CD4-positive, alpha-beta T cell treated with Interferon gamma for 1 hour (primary cell): ENCODE data around the gene DNM3.

Experiments
- DNase-seq: peaks from one replicate; pipeline ENCODE4 v3.0.0-alpha.2; 2020

Gene DNM3

DNA sequence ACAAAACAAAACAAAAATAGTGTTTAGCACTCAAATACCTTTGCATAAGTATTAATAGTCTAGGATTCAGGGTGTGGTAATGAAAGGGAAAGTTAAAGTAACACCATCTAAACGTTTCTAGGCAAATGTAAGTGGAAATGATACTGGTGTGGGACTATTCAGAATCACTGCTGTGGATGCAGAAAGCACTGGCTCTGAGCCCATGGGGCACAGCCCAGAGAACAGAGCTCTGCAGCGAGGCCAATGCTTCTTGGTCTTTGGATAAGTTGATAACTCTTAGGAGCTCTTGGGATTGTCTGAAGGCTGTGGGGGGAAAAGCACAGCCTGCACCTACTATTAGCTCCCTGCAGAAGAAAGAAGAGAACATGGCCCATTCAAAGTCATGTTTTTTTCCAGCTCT, 21.4 kb upstream of the DNM3 start:
- DNase-seq: no peak

GRCh38 chr1:171826973-171827372, 14.3 kb upstream of the DNM3 start:
- DNase-seq: no peak

DNA sequence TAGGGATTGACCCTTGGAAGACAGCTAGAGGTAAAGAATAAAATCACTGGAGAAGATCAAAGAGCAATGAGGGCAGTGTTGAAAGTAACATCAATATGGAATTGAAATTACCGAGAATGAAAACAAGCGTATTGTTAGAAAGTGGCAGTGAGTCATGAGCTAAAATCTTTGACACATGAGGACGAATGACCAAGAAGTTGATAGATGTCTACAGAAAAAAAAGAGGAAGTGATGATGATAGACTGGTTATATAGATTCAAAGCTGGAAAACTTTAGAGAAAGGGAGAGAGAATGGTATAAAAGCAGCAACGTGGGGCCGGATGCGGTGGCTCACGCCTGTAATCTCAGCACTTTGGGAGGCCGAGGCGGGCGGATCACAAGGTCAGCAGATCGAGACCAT, 12.5 kb upstream of the DNM3 start:
- DNase-seq: no peak

DNA sequence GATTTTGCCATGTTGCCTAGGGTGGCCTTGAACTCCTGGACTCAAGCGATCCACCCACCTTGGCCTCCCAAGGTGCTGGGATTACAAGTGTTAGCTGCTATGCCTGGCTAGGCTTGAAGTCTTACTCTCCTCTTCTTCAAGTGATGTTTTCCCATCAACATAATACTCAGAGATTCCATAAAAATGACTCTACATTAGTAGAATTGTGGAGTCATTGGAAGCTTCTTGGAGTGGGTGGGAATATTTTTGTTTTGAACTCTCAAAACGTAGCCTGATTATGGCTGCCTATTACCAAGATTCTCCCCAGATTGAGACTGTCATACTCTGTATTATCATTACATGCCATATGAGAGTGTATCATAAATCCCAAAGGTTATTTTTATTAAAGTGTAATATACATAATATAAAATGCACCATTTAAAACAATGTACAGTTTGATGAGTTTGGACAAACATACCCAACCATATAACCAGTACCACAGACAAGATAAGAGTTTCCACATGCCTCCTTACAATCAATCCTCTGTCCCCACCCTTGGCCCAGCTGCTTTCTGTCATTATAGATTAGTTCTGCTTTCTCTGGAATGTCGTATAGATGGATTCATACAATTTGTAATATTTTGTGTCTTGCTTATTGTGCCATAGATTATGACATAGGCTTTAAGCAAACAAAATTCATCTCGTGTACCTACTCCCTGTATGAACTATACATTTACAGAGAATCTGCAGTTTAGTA, 8.0 kb upstream of the DNM3 start:
- no peak for DNase-seq

GRCh38 chr1:171834821-171835220, 6.5 kb upstream of the DNM3 start:
- no peak for DNase-seq

DNA sequence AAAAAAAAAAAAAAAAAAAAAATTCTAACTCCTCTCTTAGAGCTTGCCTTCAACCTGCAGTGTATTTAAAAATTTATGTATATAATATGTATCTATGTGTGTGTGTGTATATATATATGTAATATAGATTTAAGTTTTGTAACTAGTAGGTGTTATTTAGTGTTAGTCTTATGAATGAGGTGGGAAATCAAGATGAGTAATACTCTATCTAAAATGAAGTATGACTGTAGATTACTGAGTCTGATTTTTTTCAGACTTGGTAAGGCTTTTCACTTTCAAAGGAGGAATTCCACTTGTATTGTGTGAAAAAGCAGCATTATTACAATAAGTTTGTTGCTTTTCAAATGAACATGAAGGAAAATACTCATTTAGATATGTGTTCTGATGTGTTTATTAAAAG, 5.4 kb upstream of the DNM3 start:
- no peak for DNase-seq

DNA sequence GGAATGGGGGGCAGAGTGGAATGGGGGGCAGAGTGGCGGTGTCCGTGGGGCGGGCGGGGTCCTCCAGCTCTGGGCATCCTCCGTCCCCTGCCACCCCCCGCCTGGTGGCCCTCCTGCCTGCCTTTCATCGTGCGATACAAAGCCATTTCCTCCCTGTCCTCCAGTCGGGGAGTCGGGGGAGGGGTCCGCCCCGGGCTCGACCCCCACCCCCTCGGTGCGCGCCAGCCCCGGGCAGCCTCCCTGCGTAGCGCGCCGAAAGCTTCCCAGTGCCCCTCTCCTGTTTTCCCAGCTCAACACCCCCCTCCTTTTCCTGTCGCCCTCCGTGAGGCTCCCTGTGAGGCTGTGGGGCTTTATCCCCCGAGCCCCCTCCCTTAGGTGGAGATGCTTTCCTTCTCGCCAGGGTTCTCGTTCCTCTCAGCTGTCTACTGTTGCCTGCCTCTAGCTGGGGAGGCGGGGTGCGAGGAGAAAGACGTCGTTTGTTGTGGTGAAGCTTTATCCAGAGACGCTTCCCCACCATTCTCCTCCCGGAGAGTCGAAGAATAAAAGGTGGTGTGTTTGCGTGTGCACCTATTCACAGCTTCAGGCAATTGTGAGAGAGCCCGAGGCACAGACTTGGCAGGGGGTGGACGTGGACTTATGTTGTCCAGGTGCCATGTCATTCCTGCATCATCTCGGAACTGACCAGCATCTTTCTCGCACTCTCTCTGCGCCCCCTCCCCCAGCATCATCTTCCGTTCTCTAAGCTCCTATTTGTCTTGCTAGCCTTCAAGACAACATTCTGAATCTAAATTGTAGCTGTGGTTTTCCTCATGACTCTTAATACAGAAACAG, 848 bp downstream of the DNM3 start:
- DNase-seq: peak; percentile 4

DNA sequence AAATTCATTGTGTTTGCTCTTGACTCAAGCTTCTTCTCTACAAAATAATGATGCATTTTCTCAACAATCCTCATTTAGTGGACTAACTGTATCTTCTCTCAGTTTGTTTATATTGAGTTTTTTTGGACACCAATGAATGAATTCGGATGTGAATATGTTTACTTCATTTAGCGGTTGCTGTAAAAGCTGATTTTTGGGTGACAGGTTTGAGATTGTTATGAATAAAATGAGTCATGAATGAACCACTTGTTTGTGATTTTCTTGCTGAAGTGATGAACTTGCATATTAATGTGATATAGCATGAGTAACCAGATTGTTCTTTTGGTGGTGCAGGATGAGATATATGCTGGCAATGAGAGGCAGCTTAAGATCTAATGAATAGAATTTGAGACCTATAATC, 3.1 kb downstream of the DNM3 start:
- DNase-seq: no peak

DNA sequence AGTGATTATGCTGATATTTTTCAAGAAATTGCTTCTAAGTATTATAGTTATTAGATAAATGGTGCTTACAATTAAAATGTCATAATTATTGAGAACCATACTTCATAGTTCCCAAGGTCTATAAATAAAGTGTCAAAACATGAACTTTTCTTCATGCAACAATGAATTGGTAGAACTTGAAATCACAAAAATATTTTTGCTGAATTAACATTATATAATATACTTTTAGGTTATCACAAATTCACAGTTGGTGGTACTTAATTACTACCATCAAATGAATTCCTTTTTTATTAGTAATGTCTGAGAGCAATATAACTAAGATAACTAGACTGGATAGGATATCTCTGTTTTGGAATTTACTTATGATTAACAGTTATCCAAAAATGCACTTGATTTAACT, 4.7 kb downstream of the DNM3 start:
- no peak for DNase-seq

GRCh38 chr1:171849245-171849898, 8.1 kb downstream of the DNM3 start:
- DNase-seq: no peak

DNA sequence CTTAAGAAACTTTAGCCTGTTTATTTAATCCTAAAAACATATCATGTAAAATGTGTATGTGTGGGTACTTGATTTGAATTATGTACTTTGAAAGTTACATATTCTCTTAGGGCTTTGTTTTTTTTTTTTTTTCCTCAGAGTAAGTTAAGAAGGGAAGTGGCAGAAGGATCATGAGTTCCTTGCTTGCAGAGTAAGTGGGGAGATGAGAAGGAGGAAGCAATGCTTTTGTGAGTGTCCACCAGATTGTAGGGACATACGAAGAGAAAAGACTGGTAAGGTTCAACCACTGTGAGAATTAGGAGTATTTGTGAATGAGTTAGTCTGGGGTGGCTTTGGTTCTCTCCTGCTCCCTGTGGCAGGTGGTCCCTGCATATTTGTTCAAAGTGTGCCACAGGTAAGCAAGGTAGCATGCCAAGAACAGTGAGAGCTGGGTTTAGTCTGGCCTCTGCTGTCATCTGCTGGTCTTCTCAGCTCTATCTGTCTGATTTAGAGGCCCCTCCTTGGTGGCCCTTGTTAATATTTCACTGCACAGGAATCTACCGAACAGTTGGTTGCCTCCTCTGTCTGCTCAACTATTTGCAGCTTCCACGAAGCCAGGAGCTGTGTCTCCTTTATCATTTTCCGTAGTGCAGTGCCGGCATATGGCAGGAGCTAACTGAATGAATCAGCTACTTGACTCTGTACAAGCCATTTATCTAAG, 9.5 kb downstream of the DNM3 start:
- no peak for DNase-seq

- no peak for DNase-seq
Measured at GRCh38 chr1:171852272-171852671, 11.0 kb downstream of the DNM3 start.

DNA sequence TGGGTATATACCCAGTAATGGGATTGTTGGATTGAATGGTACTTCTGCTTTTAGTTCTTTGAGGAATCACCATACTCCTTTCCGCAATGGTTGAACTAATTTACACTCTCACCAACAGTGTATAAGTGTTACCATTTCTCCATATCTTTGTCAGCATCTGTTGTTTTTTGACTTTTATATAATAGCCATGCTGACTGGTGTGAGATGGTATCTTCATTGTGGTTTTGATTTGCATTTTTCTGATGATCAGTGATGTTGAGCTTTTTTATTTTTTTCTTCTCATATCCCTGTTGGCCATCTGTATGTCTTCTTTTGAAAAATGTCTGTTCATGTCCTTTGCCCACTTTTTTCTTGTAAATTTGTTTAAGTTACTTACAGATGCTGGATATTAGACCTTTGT, 14.1 kb downstream of the DNM3 start:
- no peak for DNase-seq

- no peak for DNase-seq
Measured at GRCh38 chr1:171858696-171859095, 17.4 kb downstream of the DNM3 start.

DNA sequence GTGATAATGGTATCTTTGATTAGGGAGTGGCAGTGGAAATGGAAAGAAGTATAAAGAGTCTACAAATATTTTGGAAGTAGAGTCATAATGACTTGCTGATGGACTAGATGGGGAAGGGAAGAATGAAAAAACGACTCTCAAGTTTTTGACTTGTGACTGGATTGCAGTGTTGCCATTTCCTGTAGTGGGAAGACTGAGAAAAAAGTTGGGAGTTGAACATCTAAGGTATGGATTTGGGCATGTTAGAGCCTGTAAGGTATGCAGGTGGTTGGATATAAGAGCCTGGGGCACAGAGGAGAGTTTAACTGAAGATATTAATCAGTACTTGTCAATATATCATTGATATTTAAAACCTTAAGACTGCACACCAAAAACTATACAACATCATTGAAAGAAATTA, 19.4 kb downstream of the DNM3 start:
- DNase-seq: no peak

DNA sequence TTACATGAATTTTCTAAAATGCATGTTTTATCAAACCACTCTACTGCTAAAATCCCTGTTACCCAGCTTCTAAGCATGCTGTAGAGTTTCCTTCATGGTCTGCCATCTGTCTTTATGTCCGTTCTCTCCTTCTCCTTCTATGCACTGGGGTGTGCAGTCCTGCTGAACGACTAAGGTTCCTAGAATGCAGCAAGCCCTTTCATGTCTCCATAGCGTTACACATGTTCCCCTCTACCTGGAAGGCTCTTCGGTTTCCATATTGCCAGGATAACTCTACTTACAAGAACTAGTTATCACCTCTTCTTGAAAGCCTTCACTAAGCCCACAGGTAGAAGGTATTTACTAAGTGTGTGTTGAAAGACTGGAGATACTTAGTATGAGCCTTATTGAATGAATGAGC, 22.2 kb downstream of the DNM3 start:
- DNase-seq: no peak

- no peak for DNase-seq
Measured at GRCh38 chr1:171864308-171864707, 23.0 kb downstream of the DNM3 start.

DNA sequence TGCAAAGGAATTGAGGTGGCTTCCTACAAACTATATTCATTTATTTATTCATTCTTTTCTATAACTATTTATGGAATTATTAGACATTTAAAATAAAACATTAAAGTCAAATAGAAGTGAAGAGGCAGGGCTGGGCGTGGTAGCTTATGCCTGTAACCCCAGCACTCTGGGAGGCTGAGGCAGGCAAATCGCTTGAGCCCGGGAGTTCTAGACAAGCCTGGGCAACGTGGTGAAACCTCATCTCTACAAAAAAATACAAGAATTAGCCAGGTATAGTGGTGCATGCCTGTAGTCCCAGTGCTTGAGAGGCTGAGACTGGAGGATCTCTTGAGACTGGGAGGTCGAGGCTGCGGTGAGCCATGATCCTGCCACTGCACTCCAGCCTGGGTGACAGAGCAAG, 23.8 kb downstream of the DNM3 start:
- no peak for DNase-seq

GRCh38 chr1:171867236-171867635, 25.9 kb downstream of the DNM3 start:
- DNase-seq: no peak

GRCh38 chr1:171868217-171868803, 27.0 kb downstream of the DNM3 start:
- no peak for DNase-seq

- DNase-seq: no peak
Measured at GRCh38 chr1:171869097-171869496, 27.8 kb downstream of the DNM3 start.

- no peak for DNase-seq
Measured at GRCh38 chr1:171871848-171872247, 30.6 kb downstream of the DNM3 start.

- no peak for DNase-seq
Measured at GRCh38 chr1:171872430-171872829, 31.1 kb downstream of the DNM3 start.
